BLaER1 treated with 17β-estradiol and CSF1 and Interleukin-3, amounts not matched to agents 10 nM and 100 nM (cell line): ENCODE data around the gene HOOK1.
"Not testable (repeated sequence)": the region's sequence is repeated elsewhere in the genome, so short reads cannot be mapped to it uniquely, and the experiment has no call there.

Experiments used
- H3K27ac ChIP-seq, 11 experiments: shearing (Covaris generic); formaldehyde crosslinking; 2 replicates each; pipeline ENCODE4 v1.8.1; 2022
- H3K27me3 ChIP-seq, 11 experiments: shearing (Covaris generic); formaldehyde crosslinking; 2 replicates each; pipeline ENCODE4 v1.8.1; 2022
- H3K36me3 ChIP-seq, 11 experiments: shearing (Covaris generic); formaldehyde crosslinking; 2 replicates each; pipeline ENCODE4 v1.8.1; 2022
- H3K4me1 ChIP-seq, 10 experiments: shearing (Covaris generic); formaldehyde crosslinking; 2 replicates each; pipeline ENCODE4 v1.8.1; 2022
- H3K4me2 ChIP-seq, 11 experiments: shearing (Covaris generic); formaldehyde crosslinking; 2 replicates each; pipeline ENCODE4 v1.8.1; 2022
- H3K4me3 ChIP-seq, 10 experiments: shearing (Covaris generic); formaldehyde crosslinking; 2 replicates each; pipeline ENCODE4 v1.8.1; 2022
- H3K9ac ChIP-seq, 11 experiments: shearing (Covaris generic); formaldehyde crosslinking; 2 replicates each; pipeline ENCODE4 v1.8.1; 2022
- H3K9me3 ChIP-seq, 11 experiments: shearing (Covaris generic); formaldehyde crosslinking; replicated peaks in 1 of 11; 2 replicates each; pipeline ENCODE4 v1.8.1; 2022
- H4K20me1 ChIP-seq, 11 experiments: shearing (Covaris generic); formaldehyde crosslinking; 2 replicates each; pipeline ENCODE4 v1.8.1; 2022
- Cebpa-rat ChIP-seq, 11 experiments: shearing (Covaris generic); IDR thresholded peaks; 2 replicates each; pipeline ENCODE4 v1.8.1; 2022

Gene HOOK1

GRCh38 chr1:59816318-59816878 is 1.6 kb downstream of the HOOK1 start:
- H4K20me1 ChIP-seq = no peaks in the 10 kb centered on the region
- no peak overlapping the region for H3K4me3 ChIP-seq
- peaks cover 0 to 16% (median 7%) of the 10 kb centered on the region in 11 experiments; a peak in 15 of 22 replicates for H3K9me3 ChIP-seq
- no peak overlapping the region for H3K4me2 ChIP-seq
- H3K9ac ChIP-seq = no peak overlapping the region
- H3K4me1 ChIP-seq = peaks cover 0 to 11% (median 0%) of the 10 kb centered on the region in 10 experiments; a peak in 3 of 20 replicates
- no peaks in the 10 kb centered on the region for H3K27me3 ChIP-seq
- H3K27ac ChIP-seq = no peak overlapping the region
- H3K36me3 ChIP-seq = no peaks in the 10 kb centered on the region
- no peak for TF ChIP-seq Cebpa-rat (IDR thresholded peaks at IDR 0.05)

DNA sequence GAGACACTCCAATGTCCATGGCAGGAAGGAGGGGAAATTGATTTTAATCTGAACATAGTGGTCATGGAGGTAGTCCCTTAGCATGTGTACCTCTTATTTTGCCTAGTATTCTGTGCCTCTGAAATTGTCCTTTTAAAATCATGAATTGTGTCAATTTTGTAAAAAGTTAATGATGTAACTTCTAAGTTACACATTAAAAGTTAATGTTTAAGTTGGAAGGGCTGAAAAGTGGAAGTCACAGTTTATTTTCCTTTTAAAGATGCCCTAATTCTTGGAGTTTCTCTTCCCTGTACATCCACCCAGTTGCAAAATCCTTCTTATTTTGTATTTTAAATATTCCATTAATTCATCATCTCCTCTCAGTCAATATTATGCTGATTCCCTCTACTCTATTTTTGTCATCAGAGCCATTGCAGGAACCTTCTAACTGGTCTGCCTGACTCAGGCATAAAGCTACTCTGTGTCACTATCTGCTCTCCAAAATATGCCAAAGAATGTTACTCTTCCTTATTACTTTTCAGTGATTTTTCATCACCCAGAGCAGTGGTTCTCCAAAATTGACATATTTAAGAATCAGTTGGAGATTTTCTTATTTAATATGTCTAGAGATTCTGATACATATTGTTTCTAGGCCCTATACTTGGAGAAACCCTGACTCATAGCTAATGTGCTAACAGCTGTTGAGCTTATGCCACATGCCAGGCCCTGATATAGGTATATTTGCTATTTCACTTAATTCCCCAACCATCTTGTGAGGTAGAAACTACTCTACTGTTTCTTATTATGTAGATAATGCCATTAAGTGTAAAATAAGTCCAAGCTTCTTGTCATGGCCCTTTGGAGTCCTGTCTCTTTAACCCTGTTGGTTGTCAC is 5.1 kb downstream of the HOOK1 start:
- H3K9me3 ChIP-seq = peaks cover 0 to 9% (median 7%) of the 10 kb centered on the region in 11 experiments; a peak in 13 of 22 replicates
- no peak overlapping the region for H3K4me3 ChIP-seq
- no peak for TF ChIP-seq Cebpa-rat (IDR thresholded peaks at IDR 0.05)
- H3K27ac ChIP-seq = no peak overlapping the region
- H3K9ac ChIP-seq = no peak overlapping the region
- H3K4me2 ChIP-seq = 0 out of 22 replicates have a peak overlapping the region, but pooled peaks of 1 of the 11 experiments have one; percentile 1
- H3K27me3 ChIP-seq = no peaks in the 10 kb centered on the region
- no peaks in the 10 kb centered on the region for H4K20me1 ChIP-seq
- H3K36me3 ChIP-seq = no peaks in the 10 kb centered on the region
- peaks cover 0 to 11% (median 0%) of the 10 kb centered on the region in 10 experiments; a peak in 3 of 20 replicates for H3K4me1 ChIP-seq

DNA sequence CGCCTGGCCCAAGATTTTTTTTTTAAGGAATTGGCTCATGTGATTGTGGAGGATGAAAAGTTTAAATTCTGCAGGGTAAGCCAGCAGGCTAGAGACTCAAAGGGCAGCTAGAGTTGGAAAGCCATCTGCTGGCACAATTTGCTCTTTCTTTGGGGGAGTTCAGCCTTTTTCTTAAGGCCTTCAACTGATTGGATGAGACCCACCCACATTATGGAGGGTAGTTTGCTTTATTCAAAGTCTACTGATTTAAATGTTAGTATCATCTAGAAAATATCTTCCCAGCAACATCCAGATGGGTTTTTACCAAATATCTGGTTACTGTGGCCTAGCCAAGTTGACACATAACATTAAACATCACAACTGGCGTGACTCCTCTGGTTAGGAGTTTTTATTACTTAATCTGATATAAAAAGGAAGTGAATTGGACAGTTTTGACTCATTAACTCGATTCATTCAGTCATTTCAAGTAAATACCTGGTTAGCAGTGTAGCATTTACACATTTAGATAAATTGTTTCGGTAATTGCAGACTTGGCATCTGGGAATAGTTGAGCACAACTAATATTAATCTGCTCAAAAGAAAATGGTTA is 12.4 kb downstream of the HOOK1 start:
- Histone ChIP-seq H3K4me2 (no peak overlapping the region), H3K27ac (no peak overlapping the region), H3K36me3 (no peaks in the 10 kb centered on the region), H3K4me3 (no peak overlapping the region), H4K20me1 (no peaks in the 10 kb centered on the region), H3K9ac (no peak overlapping the region), H3K27me3 (no peaks in the 10 kb centered on the region), H3K9me3 (no peaks in the 10 kb centered on the region), H3K4me1 (no peaks in the 10 kb centered on the region)
- no peak for TF ChIP-seq Cebpa-rat (IDR thresholded peaks at IDR 0.05)

GRCh38 chr1:59828160-59828559 is 13.4 kb downstream of the HOOK1 start:
- Histone ChIP-seq H3K27ac (no peak overlapping the region), H3K27me3 (no peaks in the 10 kb centered on the region), H3K4me1 (no peaks in the 10 kb centered on the region), H4K20me1 (no peaks in the 10 kb centered on the region), H3K9ac (no peak overlapping the region), H3K4me2 (no peak overlapping the region), H3K4me3 (no peak overlapping the region), H3K9me3 (no peaks in the 10 kb centered on the region), H3K36me3 (no peaks in the 10 kb centered on the region)
- TF ChIP-seq Cebpa-rat (IDR thresholded peaks at IDR 0.05) = no peak

- Histone ChIP-seq H3K4me1 (no peaks in the 10 kb centered on the region), H3K9ac (no peak overlapping the region), H3K4me2 (no peak overlapping the region), H3K27ac (no peak overlapping the region), H3K27me3 (no peaks in the 10 kb centered on the region), H3K4me3 (no peak overlapping the region), H3K9me3 (no peaks in the 10 kb centered on the region), H3K36me3 (no peaks in the 10 kb centered on the region), H4K20me1 (no peaks in the 10 kb centered on the region)
- TF ChIP-seq Cebpa-rat (IDR thresholded peaks at IDR 0.05) = no peak
These were observed 16.8 kb downstream of the HOOK1 start for GRCh38 chr1:59831529-59831928.

DNA sequence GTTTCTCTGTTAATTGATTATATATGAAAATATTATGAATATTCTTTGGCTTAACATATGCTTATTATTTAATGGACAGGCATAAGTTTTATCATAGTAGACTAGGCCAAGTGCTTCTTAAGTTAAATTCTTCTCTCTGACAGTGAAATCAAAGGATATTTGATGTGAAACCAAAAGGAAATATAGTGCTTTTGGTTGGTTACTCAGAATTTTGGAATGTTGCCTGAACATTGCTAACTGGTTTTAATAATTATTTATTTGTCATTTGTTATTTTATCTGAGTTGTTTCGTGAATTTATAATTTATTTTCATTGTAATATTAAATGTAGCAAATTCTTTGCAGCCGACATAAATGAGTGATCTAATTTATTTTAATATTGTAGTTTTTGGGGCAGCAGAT is 18.3 kb downstream of the HOOK1 start:
- no peaks in the 10 kb centered on the region for H3K36me3 ChIP-seq
- H3K4me1 ChIP-seq = no peaks in the 10 kb centered on the region
- H3K4me2 ChIP-seq = no peak overlapping the region
- H3K9ac ChIP-seq = no peak overlapping the region
- no peak for TF ChIP-seq Cebpa-rat (IDR thresholded peaks at IDR 0.05)
- no peaks in the 10 kb centered on the region for H3K9me3 ChIP-seq
- no peaks in the 10 kb centered on the region for H3K27me3 ChIP-seq
- H4K20me1 ChIP-seq = no peaks in the 10 kb centered on the region
- no peak overlapping the region for H3K4me3 ChIP-seq
- no peak overlapping the region for H3K27ac ChIP-seq

- Histone ChIP-seq H3K4me3 (no peak overlapping the region), H3K36me3 (no peaks in the 10 kb centered on the region), H3K27ac (no peak overlapping the region), H4K20me1 (no peaks in the 10 kb centered on the region), H3K4me2 (no peak overlapping the region), H3K4me1 (no peaks in the 10 kb centered on the region), H3K9ac (no peak overlapping the region), H3K27me3 (no peaks in the 10 kb centered on the region), H3K9me3 (no peaks in the 10 kb centered on the region)
- TF ChIP-seq Cebpa-rat (IDR thresholded peaks at IDR 0.05) = no peak
These were observed 19.2 kb downstream of the HOOK1 start for GRCh38 chr1:59833991-59834390.

- H3K4me3 ChIP-seq, H3K9me3 ChIP-seq, H3K27me3 ChIP-seq, H3K36me3 ChIP-seq, H4K20me1 ChIP-seq, H3K4me2 ChIP-seq, H3K9ac ChIP-seq, H3K27ac ChIP-seq, H3K4me1 ChIP-seq: not testable (repeated sequence)
These were observed 23.1 kb downstream of the HOOK1 start for GRCh38 chr1:59837857-59838256.

DNA sequence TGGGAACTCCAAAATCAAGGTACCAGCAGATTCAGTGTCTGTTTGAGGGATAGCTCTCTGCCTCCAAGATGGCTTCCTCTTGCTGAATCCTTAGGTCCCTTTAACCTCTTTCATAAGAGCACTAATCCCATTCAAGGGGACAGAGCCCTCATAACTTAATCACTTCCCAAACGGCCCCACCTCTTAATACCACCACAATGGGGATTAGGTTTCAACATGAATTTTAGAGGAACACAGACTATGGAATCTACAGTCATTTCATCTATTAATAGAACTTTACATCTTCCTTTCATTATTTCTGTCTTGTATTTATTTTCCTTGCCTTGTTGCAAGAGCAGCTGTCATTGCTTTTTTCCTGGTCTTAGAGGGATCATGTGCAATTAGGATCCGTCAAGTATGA is 30.3 kb downstream of the HOOK1 start:
- Histone ChIP-seq H3K9ac (no peak overlapping the region), H3K27me3 (no peaks in the 10 kb centered on the region), H4K20me1 (no peaks in the 10 kb centered on the region), H3K4me3 (no peak overlapping the region), H3K4me1 (no peaks in the 10 kb centered on the region), H3K27ac (no peak overlapping the region), H3K9me3 (no peaks in the 10 kb centered on the region), H3K36me3 (no peaks in the 10 kb centered on the region), H3K4me2 (no peak overlapping the region)
- TF ChIP-seq Cebpa-rat (IDR thresholded peaks at IDR 0.05) = no peak
